PC-3 (cell line): ENCODE results near the gene DGKI. TPM values are rescaled to one million over a fixed set of nuclear protein-coding genes. Genes with fewer than 3 reads are reported as not detected.

Source experiments
- ATAC-seq: fragments of 200-7000 bp; cut with Tn5 transposase; 2 replicates; pipeline ENCODE4 v1.9.1; 2020; ENCODE audit warnings: mild to moderate bottlenecking, moderate library complexity
- BruUV-seq: library from RNA; stranded (reverse); fragments of 400-500 nt; replicated peaks from 2 replicates; lab custom pipeline; 2021; lab: Mats Ljungman, UMichigan
- CTCF ChIA-PET: fragments of 300-600 bp; sonication (Branson Sonifier 250); formaldehyde crosslinking; loops from one replicate; lab custom pipeline; 2022; ENCODE audit warnings: antibody characterized with exemption; lab: Charles Lee
- POLR2A ChIA-PET: fragments of 300-600 bp; sonication (Branson Sonifier 250); formaldehyde crosslinking; loops from one replicate; lab custom pipeline; 2022; ENCODE audit warnings: antibody characterized with exemption; ENCODE audit not compliant: unreplicated experiment; lab: Charles Lee
- DNase-seq: peaks from one replicate; pipeline ENCODE4 v3.0.0-alpha.2; 2015
- H2AFZ ChIP-seq: fragments of 300-600 bp; sonication (generic); 2 replicates; pipeline ENCODE4 v1.6.0; 2016; ENCODE audit warnings: antibody characterized with exemption, low read length
- H3F3A ChIP-seq: fragments of 300-600 bp; sonication (generic); one replicate; pipeline ENCODE4 v1.6.0; 2017; ENCODE audit warnings: antibody characterized with exemption, low read length, control low read depth, mild to moderate bottlenecking; ENCODE audit not compliant: unreplicated experiment
- H3K27ac ChIP-seq: fragments of 300-600 bp; sonication (generic); 2 replicates; pipeline ENCODE4 v1.5.1; 2016; ENCODE audit warnings: mild to moderate bottlenecking, low read length
- H3K27me3 ChIP-seq: fragments of 300-600 bp; sonication (generic); 2 replicates; pipeline ENCODE4 v1.6.1; 2016; ENCODE audit warnings: low read length, mixed read lengths
- H3K36me3 ChIP-seq: fragments of 300-600 bp; sonication (generic); 2 replicates; pipeline ENCODE4 v1.6.1; 2016; ENCODE audit warnings: low read depth, mixed run types, low read length, mixed read lengths
- H3K4me1 ChIP-seq: fragments of 300-600 bp; sonication (generic); 2 replicates; pipeline ENCODE4 v1.5.1; 2016; ENCODE audit warnings: low read length; ENCODE audit not compliant: insufficient read depth
- H3K4me2 ChIP-seq: fragments of 300-600 bp; sonication (generic); 2 replicates; pipeline ENCODE4 v1.6.0; 2016; ENCODE audit warnings: low read length
- H3K4me3 ChIP-seq: fragments of 300-600 bp; sonication (generic); 2 replicates; pipeline ENCODE4 v1.5.1; 2016; ENCODE audit warnings: mild to moderate bottlenecking, low read length, mixed read lengths
- H3K79me2 ChIP-seq: fragments of 300-600 bp; sonication (generic); 2 replicates; pipeline ENCODE4 v1.6.1; 2017; ENCODE audit warnings: low read length, mixed read lengths
- H3K9ac ChIP-seq: fragments of 300-600 bp; sonication (generic); 2 replicates; pipeline ENCODE4 v1.6.0; 2016; ENCODE audit warnings: mild to moderate bottlenecking, low read length
- H3K9me2 ChIP-seq: fragments of 300-600 bp; sonication (generic); replicated peaks from 2 replicates; pipeline ENCODE4 v1.6.1; 2016; ENCODE audit warnings: mixed run types, low read length, mixed read lengths
- H3K9me3 ChIP-seq: fragments of 300-600 bp; sonication (generic); 2 replicates; pipeline ENCODE4 v1.6.1; 2016; ENCODE audit warnings: low read length, mixed read lengths
- H4K20me1 ChIP-seq: fragments of 300-600 bp; sonication (generic); 2 replicates; pipeline ENCODE4 v1.6.1; 2016; ENCODE audit warnings: low read length, mixed read lengths
- CTCF ChIP-seq: fragments of 300-600 bp; sonication (generic); conservative IDR thresholded peaks from 2 replicates; pipeline ENCODE4 v1.5.1; 2017; ENCODE audit warnings: antibody characterized with exemption, low read depth, mild to moderate bottlenecking, low read length
- EZH2 ChIP-seq: fragments of 300-600 bp; sonication (generic); IDR thresholded peaks from one replicate; pipeline ENCODE4 v1.6.1; 2017; ENCODE audit warnings: antibody characterized with exemption, mild to moderate bottlenecking, low read length; ENCODE audit not compliant: unreplicated experiment
- EZH2phosphoT487 ChIP-seq: fragments of 300-600 bp; sonication (generic); IDR thresholded peaks from 2 replicates; pipeline ENCODE4 v1.6.1; 2018; ENCODE audit warnings: mild to moderate bottlenecking, antibody characterized with exemption, low read length, borderline replicate concordance
- intact Hi-C: fragments of 100-400 bp; cut with micrococcal nuclease; formaldehyde crosslinking; loops from 2 replicates; pipeline ENCODE4 v1.9.0; 2023
- total RNA-seq: library from RNA; depleted of rRNA; stranded (reverse); fragments of >200 nt; gene quantifications from 2 replicates; pipeline ENCODE4 v1.2.3, GENCODE V29; 2014

The DGKI gene
- total RNA-seq, 1 experiment from 2014 or later = not detected

GRCh38 chr7:137801491-137801890 lies 45.3 kb downstream of the DGKI start:
- DNase-seq (no peak), ATAC-seq (no peak)
- H3K36me3 ChIP-seq = no peaks in the 10 kb centered on the region
- peaks cover 34% of the 10 kb centered on the region for H3K27me3 ChIP-seq
- H3K4me2 ChIP-seq = no peak overlapping the region
- intact Hi-C loops = no loop called here
- no peaks in the 10 kb centered on the region for H3F3A ChIP-seq
- no peak for TF ChIP-seq CTCF
- no peak for TF ChIP-seq EZH2phosphoT487
- TF ChIP-seq EZH2 = no peak
- H2AFZ ChIP-seq = no peak overlapping the region
- no peaks in the 10 kb centered on the region for H3K9me2 ChIP-seq
- no peaks in the 10 kb centered on the region for H3K9me3 ChIP-seq
- POLR2A ChIA-PET = interaction anchor here (0.5 kb wide), 1 partner anchor 359 kb away, joined by 3 read pairs; no protein-coding TSS in a partner anchor
- CTCF ChIA-PET = interaction anchor here (0.6 kb wide), 1 partner anchor 27 kb away, joined by 4 read pairs; no protein-coding TSS in a partner anchor
- no TSS peak for BruUV-seq
- H3K4me1 ChIP-seq = no peaks in the 10 kb centered on the region
- H3K27ac ChIP-seq = no peak overlapping the region
- no peak overlapping the region for H3K9ac ChIP-seq
- H4K20me1 ChIP-seq = no peaks in the 10 kb centered on the region
- H3K4me3 ChIP-seq = no peak overlapping the region
- no peaks in the 10 kb centered on the region for H3K79me2 ChIP-seq

GRCh38 chr7:137801003-137801402 lies 45.8 kb downstream of the DGKI start:
- ChIA-PET CTCF (no interaction called here), POLR2A (interaction anchor here (0.5 kb wide), 1 partner anchor 360 kb away, joined by 3 read pairs; no protein-coding TSS in a partner anchor)
- H2AFZ ChIP-seq = no peak overlapping the region
- no peaks in the 10 kb centered on the region for H3K36me3 ChIP-seq
- TF ChIP-seq CTCF (no peak), EZH2phosphoT487 (no peak), EZH2 (no peak)
- ATAC-seq (no peak), DNase-seq (peak; percentile 28)
- no peaks in the 10 kb centered on the region for H3K4me1 ChIP-seq
- H3K9ac ChIP-seq = no peak overlapping the region
- no peaks in the 10 kb centered on the region for H3K79me2 ChIP-seq
- no peak overlapping the region for H3K4me2 ChIP-seq
- no peaks in the 10 kb centered on the region for H3K9me2 ChIP-seq
- BruUV-seq = no TSS peak
- no peaks in the 10 kb centered on the region for H3K9me3 ChIP-seq
- H3K4me3 ChIP-seq = no peak overlapping the region
- H4K20me1 ChIP-seq = no peaks in the 10 kb centered on the region
- H3K27ac ChIP-seq = no peak overlapping the region
- H3K27me3 ChIP-seq = peaks cover 33% of the 10 kb centered on the region
- no peaks in the 10 kb centered on the region for H3F3A ChIP-seq
- intact Hi-C loops = no loop called here

GRCh38 chr7:137798073-137798763 lies 48.6 kb downstream of the DGKI start:
- no peak for TF ChIP-seq CTCF
- no peak for TF ChIP-seq EZH2phosphoT487
- no peak for TF ChIP-seq EZH2
- no peaks in the 10 kb centered on the region for H3K79me2 ChIP-seq
- H2AFZ ChIP-seq = no peak overlapping the region
- no peaks in the 10 kb centered on the region for H3K9me3 ChIP-seq
- ChIA-PET POLR2A (no interaction called here), CTCF (no interaction called here)
- BruUV-seq = no TSS peak
- H3F3A ChIP-seq = no peaks in the 10 kb centered on the region
- H3K4me3 ChIP-seq = no peak overlapping the region
- ATAC-seq (no peak), DNase-seq (no peak)
- H3K27ac ChIP-seq = no peak overlapping the region
- no peak overlapping the region for H3K9ac ChIP-seq
- H3K27me3 ChIP-seq = peaks cover 26% of the 10 kb centered on the region
- no peaks in the 10 kb centered on the region for H3K36me3 ChIP-seq
- no peaks in the 10 kb centered on the region for H4K20me1 ChIP-seq
- H3K4me2 ChIP-seq = no peak overlapping the region
- H3K9me2 ChIP-seq = no peaks in the 10 kb centered on the region
- intact Hi-C loops = no loop called here
- H3K4me1 ChIP-seq = no peaks in the 10 kb centered on the region
